Dendritic cell treated with granulocyte-macrophage colony-stimulating factor and Interleukin-4, amounts not matched to agents 40 ng/mL and 50 ng/mL, for 4 days (primary cell): Measurements from ENCODE around the gene ODF4.
A peak's percentile ranks its signal among the peaks of the same experiment; 100 is the strongest.

ENCODE experiments used
- H3K27ac Mint-ChIP-seq: one replicate; pipeline ENCODE4 v1.8.0; 2022; ENCODE audit warnings: mild to moderate bottlenecking, mixed read lengths
- H3K27me3 Mint-ChIP-seq: one replicate; pipeline ENCODE4 v1.8.0; 2022; ENCODE audit warnings: mild to moderate bottlenecking, mixed read lengths
- H3K36me3 Mint-ChIP-seq: one replicate; pipeline ENCODE4 v1.8.0; 2022; ENCODE audit warnings: low read depth, mixed read lengths
- H3K4me1 Mint-ChIP-seq: one replicate; pipeline ENCODE4 v1.8.0; 2022; ENCODE audit warnings: low read depth, mixed read lengths
- H3K4me3 Mint-ChIP-seq: one replicate; pipeline ENCODE4 v1.8.0; 2022; ENCODE audit warnings: mild to moderate bottlenecking, moderate library complexity, mixed read lengths
- H3K9me3 Mint-ChIP-seq: one replicate; pipeline ENCODE4 v1.8.0; 2022; ENCODE audit warnings: mixed read lengths
- intact Hi-C: fragments of 100-400 bp; cut with micrococcal nuclease; formaldehyde crosslinking; loops from one replicate; pipeline ENCODE4 v1.15.0; 2022

ODF4 gene

GRCh38 chr17:8315764-8316217 lies 23.8 kb upstream of the ODF4 start:
- no peaks in the 10 kb centered on the region for H3K36me3 Mint-ChIP-seq
- H3K4me3 Mint-ChIP-seq: no peak overlapping the region
- H3K27me3 Mint-ChIP-seq: peaks cover 38% of the 10 kb centered on the region
- peaks cover 18% of the 10 kb centered on the region for H3K4me1 Mint-ChIP-seq
- no peak overlapping the region for H3K27ac Mint-ChIP-seq
- no peaks in the 10 kb centered on the region for H3K9me3 Mint-ChIP-seq
- intact Hi-C loops: no loop called here

- Mint-ChIP-seq H3K27ac (no peak overlapping the region), H3K36me3 (no peaks in the 10 kb centered on the region), H3K9me3 (no peaks in the 10 kb centered on the region), H3K4me1 (peaks cover 8% of the 10 kb centered on the region), H3K27me3 (peaks cover 32% of the 10 kb centered on the region), H3K4me3 (no peak overlapping the region)
- intact Hi-C loops: no loop called here
Measured at GRCh38 chr17:8318010-8318935, 21.4 kb upstream of the ODF4 start.

- Mint-ChIP-seq H3K36me3 (no peaks in the 10 kb centered on the region), H3K27ac (no peak overlapping the region), H3K4me3 (no peak overlapping the region), H3K27me3 (peaks cover 36% of the 10 kb centered on the region), H3K9me3 (no peaks in the 10 kb centered on the region), H3K4me1 (peaks cover 12% of the 10 kb centered on the region)
- intact Hi-C loops: no loop called here
Measured at GRCh38 chr17:8320262-8320661, 19.4 kb upstream of the ODF4 start.

- H3K27me3 Mint-ChIP-seq: peaks cover 38% of the 10 kb centered on the region
- intact Hi-C loops: no loop called here
- no peak overlapping the region for H3K4me3 Mint-ChIP-seq
- H3K36me3 Mint-ChIP-seq: no peaks in the 10 kb centered on the region
- H3K27ac Mint-ChIP-seq: no peak overlapping the region
- no peaks in the 10 kb centered on the region for H3K9me3 Mint-ChIP-seq
- H3K4me1 Mint-ChIP-seq: peaks cover 14% of the 10 kb centered on the region
Measured at GRCh38 chr17:8320990-8321389, 18.6 kb upstream of the ODF4 start.

- H3K4me1 Mint-ChIP-seq: peaks cover 24% of the 10 kb centered on the region
- H3K4me3 Mint-ChIP-seq: no peak overlapping the region
- no peaks in the 10 kb centered on the region for H3K9me3 Mint-ChIP-seq
- intact Hi-C loops: no loop called here
- H3K36me3 Mint-ChIP-seq: no peaks in the 10 kb centered on the region
- H3K27me3 Mint-ChIP-seq: peaks cover 47% of the 10 kb centered on the region
- no peak overlapping the region for H3K27ac Mint-ChIP-seq
Measured at GRCh38 chr17:8322061-8322460, 17.6 kb upstream of the ODF4 start.

- Mint-ChIP-seq H3K4me3 (no peak overlapping the region), H3K27me3 (peaks cover 62% of the 10 kb centered on the region), H3K4me1 (peaks cover 28% of the 10 kb centered on the region)
Measured at GRCh38 chr17:8324132-8324531, 15.5 kb upstream of the ODF4 start.

GRCh38 chr17:8324923-8325322 lies 14.7 kb upstream of the ODF4 start:
- Mint-ChIP-seq H3K4me1 (peaks cover 28% of the 10 kb centered on the region), H3K27me3 (peaks cover 62% of the 10 kb centered on the region), H3K4me3 (no peak overlapping the region), H3K27ac (no peak overlapping the region), H3K36me3 (no peaks in the 10 kb centered on the region), H3K9me3 (no peaks in the 10 kb centered on the region)
- intact Hi-C loops: no loop called here

More at GRCh38 chr17:8324132-8324531, 15.5 kb upstream of the ODF4 start:
- Mint-ChIP-seq H3K36me3 (no peaks in the 10 kb centered on the region), H3K9me3 (no peaks in the 10 kb centered on the region), H3K27ac (no peak overlapping the region)
- intact Hi-C loops: no loop called here

GRCh38 chr17:8326511-8327302 lies 12.9 kb upstream of the ODF4 start:
- peak overlapping the region; percentile 77 for H3K4me3 Mint-ChIP-seq
- H3K36me3 Mint-ChIP-seq: no peaks in the 10 kb centered on the region
- intact Hi-C loops: no loop called here
- peaks cover 54% of the 10 kb centered on the region for H3K27me3 Mint-ChIP-seq
- H3K27ac Mint-ChIP-seq: peak overlapping the region; percentile 60
- peaks cover 28% of the 10 kb centered on the region for H3K4me1 Mint-ChIP-seq
- no peaks in the 10 kb centered on the region for H3K9me3 Mint-ChIP-seq

GRCh38 chr17:8327303-8327649 lies 12.4 kb upstream of the ODF4 start:
- H3K27me3 Mint-ChIP-seq: peaks cover 54% of the 10 kb centered on the region
- no peaks in the 10 kb centered on the region for H3K9me3 Mint-ChIP-seq
- intact Hi-C loops: no loop called here
- peak overlapping the region; percentile 77 for H3K4me3 Mint-ChIP-seq
- peaks cover 28% of the 10 kb centered on the region for H3K4me1 Mint-ChIP-seq
- peak overlapping the region; percentile 60 for H3K27ac Mint-ChIP-seq
- H3K36me3 Mint-ChIP-seq: no peaks in the 10 kb centered on the region

- Mint-ChIP-seq H3K4me3 (no peak overlapping the region), H3K27me3 (peaks cover 19% of the 10 kb centered on the region), H3K4me1 (peaks cover 4% of the 10 kb centered on the region)
Measured at GRCh38 chr17:8332128-8332527, 7.5 kb upstream of the ODF4 start.

GRCh38 chr17:8332688-8333087 lies 7.0 kb upstream of the ODF4 start:
- no peak overlapping the region for H3K4me3 Mint-ChIP-seq
- no peak overlapping the region for H3K27ac Mint-ChIP-seq
- no peaks in the 10 kb centered on the region for H3K36me3 Mint-ChIP-seq
- intact Hi-C loops: no loop called here
- H3K4me1 Mint-ChIP-seq: peaks cover 1% of the 10 kb centered on the region
- peaks cover 15% of the 10 kb centered on the region for H3K27me3 Mint-ChIP-seq
- no peaks in the 10 kb centered on the region for H3K9me3 Mint-ChIP-seq

More at GRCh38 chr17:8332128-8332527, 7.5 kb upstream of the ODF4 start:
- no peaks in the 10 kb centered on the region for H3K9me3 Mint-ChIP-seq
- intact Hi-C loops: no loop called here
- no peaks in the 10 kb centered on the region for H3K36me3 Mint-ChIP-seq
- H3K27ac Mint-ChIP-seq: no peak overlapping the region

GRCh38 chr17:8333281-8333680 lies 6.4 kb upstream of the ODF4 start:
- H3K36me3 Mint-ChIP-seq: no peaks in the 10 kb centered on the region
- peaks cover 11% of the 10 kb centered on the region for H3K27me3 Mint-ChIP-seq
- H3K9me3 Mint-ChIP-seq: no peaks in the 10 kb centered on the region
- H3K27ac Mint-ChIP-seq: no peak overlapping the region
- peaks cover 7% of the 10 kb centered on the region for H3K4me1 Mint-ChIP-seq
- intact Hi-C loops: no loop called here
- no peak overlapping the region for H3K4me3 Mint-ChIP-seq

GRCh38 chr17:8337802-8338752 lies 1.6 kb upstream of the ODF4 start:
- peaks cover 11% of the 10 kb centered on the region for H3K4me1 Mint-ChIP-seq

More at GRCh38 chr17:8337802-8338752, 1.6 kb upstream of the ODF4 start:
- H3K9me3 Mint-ChIP-seq: no peaks in the 10 kb centered on the region
- H3K36me3 Mint-ChIP-seq: no peaks in the 10 kb centered on the region
- peaks cover 7% of the 10 kb centered on the region for H3K27me3 Mint-ChIP-seq
- no peak overlapping the region for H3K27ac Mint-ChIP-seq
- H3K4me3 Mint-ChIP-seq: no peak overlapping the region
- intact Hi-C loops: no loop called here
